Measurements from ENCODE around the gene SCML2. TPM values are rescaled to one million over a fixed set of nuclear protein-coding genes. Genes with fewer than 3 reads are reported as not detected.
A peak's percentile ranks its signal among the peaks of the same experiment; 100 is the strongest.
"Not testable (repeated sequence)": the region's sequence is repeated elsewhere in the genome, so short reads cannot be mapped to it uniquely, and the experiment has no call there.

SCML2 gene
- total RNA-seq, 1 donor from 2014 or later = 0.79 TPM

DNA sequence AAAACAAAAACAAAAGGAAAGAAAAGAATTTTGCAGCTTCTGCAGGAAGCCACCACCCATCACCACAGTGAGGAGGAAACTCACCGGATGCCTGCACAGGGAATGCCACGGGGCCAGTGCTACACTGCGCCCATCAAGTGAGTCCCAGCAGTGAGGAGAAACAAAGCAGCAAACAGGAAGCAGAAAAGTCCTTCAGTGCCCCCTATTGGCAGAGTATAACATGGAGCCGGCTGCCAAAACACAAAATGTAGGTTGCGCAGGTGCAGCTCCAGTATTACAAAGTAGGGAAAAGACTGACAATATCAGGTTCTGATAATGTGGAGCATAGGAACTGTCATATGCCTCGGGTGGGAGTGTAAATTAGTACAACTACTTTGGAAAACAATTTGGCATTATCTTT, 23.3 kb upstream of the SCML2 start:
- Histone ChIP-seq H3K4me3 (ENCODE audit: low read depth, low read length) (no peak overlapping the region), H3K36me3 (ENCODE audit: control insufficient read depth, insufficient read depth, low read length) (no peaks in the 10 kb centered on the region), H3K27me3 (ENCODE audit: control insufficient read depth, insufficient read depth, low read length) (no peaks in the 10 kb centered on the region)
- peak; percentile 3 for DNase-seq (ENCODE audit: low read depth)
- FAIRE-seq = no peak
- TF ChIP-seq, protein P1, sequence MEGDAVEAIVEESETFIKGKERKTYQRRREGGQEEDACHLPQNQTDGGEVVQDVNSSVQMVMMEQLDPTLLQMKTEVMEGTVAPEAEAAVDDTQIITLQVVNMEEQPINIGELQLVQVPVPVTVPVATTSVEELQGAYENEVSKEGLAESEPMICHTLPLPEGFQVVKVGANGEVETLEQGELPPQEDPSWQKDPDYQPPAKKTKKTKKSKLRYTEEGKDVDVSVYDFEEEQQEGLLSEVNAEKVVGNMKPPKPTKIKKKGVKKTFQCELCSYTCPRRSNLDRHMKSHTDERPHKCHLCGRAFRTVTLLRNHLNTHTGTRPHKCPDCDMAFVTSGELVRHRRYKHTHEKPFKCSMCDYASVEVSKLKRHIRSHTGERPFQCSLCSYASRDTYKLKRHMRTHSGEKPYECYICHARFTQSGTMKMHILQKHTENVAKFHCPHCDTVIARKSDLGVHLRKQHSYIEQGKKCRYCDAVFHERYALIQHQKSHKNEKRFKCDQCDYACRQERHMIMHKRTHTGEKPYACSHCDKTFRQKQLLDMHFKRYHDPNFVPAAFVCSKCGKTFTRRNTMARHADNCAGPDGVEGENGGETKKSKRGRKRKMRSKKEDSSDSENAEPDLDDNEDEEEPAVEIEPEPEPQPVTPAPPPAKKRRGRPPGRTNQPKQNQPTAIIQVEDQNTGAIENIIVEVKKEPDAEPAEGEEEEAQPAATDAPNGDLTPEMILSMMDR (IDR thresholded peaks at IDR 0.05; ENCODE audit: insufficient read depth, low read length, severe bottlenecking) = peak; percentile 30

DNA sequence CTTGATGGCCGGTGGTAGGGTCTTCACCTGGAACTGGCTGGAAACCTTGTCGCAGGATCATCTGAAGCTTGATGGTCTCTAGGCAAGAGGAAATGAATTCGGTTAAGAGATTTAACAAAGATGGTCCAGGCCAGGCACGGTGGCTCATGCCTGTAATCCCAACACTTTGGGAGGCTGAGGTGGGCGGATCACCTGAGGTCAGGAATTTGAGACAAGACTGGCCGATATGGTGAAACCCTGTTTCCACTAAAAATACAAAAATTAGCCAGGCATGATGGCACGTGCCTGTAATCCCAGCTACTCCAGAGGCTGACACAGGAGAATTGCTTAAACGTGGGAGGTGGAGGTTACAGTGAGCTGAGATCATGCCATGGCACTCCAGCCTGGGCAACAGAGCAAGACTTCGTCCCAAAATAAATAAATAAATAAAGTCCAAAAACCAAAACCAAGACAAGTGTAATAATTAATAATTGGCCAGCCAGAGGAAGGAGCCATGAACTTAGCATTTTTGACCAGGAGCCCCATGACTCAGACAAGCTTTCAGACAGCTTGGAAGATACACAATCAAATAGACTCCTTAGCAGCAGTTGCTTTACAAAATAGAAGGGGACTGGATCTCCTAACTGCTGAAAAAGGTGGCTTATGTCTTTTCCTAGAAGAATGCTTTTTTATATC, 20.8 kb upstream of the SCML2 start:
- not testable (repeated sequence) for FAIRE-seq; H3K4me3 ChIP-seq (ENCODE audit: low read depth, low read length); H3K36me3 ChIP-seq (ENCODE audit: control insufficient read depth, insufficient read depth, low read length); DNase-seq (ENCODE audit: low read depth); H3K27me3 ChIP-seq (ENCODE audit: control insufficient read depth, insufficient read depth, low read length)

DNA sequence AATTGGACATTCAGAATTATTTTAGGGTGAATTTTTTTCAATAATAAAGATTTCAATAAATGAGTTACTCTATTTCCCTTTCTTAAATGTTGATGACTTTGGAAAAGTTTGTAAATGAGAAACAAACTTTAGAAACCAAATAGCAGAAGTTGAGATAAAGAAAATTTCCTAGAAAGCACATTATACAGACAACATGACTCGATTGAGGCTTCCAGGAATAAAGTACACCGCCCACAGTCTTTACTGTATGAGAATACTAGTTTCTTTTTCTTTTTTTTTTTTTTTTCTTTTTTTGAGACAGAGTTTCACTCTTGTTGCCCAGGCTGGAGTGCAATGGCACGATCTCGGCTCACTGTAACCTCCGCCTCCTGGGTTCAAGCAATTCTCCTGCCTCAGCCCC, 14.6 kb upstream of the SCML2 start:
- not testable (repeated sequence) for FAIRE-seq; DNase-seq (ENCODE audit: low read depth); H3K4me3 ChIP-seq (ENCODE audit: low read depth, low read length); H3K36me3 ChIP-seq (ENCODE audit: control insufficient read depth, insufficient read depth, low read length); H3K27me3 ChIP-seq (ENCODE audit: control insufficient read depth, insufficient read depth, low read length)

DNA sequence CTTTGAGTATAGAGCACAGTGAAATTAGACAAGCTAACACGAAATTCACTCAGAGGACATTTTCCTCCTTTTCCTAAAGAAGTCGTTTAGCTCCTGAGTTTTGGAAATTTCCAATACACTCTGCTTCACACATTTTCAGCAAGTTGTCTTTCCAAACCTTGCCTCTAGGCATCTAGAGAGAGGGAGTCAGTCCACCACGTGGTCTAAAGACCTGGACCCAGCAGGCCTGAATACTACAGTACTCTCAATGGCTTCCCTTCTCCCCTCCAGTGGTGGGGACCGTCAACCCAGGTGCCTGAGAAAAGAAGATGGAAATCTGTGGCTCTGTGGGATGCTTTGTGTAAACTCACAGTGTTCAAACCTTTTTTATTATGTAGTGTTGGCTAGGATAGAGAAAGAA, 13.9 kb upstream of the SCML2 start:
- TF ChIP-seq, protein P1 (IDR thresholded peaks at IDR 0.05; ENCODE audit: insufficient read depth, low read length, severe bottlenecking) = no peak
- no peaks in the 10 kb centered on the region for H3K27me3 ChIP-seq (ENCODE audit: control insufficient read depth, insufficient read depth, low read length)
- no peak overlapping the region for H3K4me3 ChIP-seq (ENCODE audit: low read depth, low read length)
- DNase-seq (ENCODE audit: low read depth) = no peak
- no peak for FAIRE-seq
- H3K36me3 ChIP-seq (ENCODE audit: control insufficient read depth, insufficient read depth, low read length) = no peaks in the 10 kb centered on the region

DNA sequence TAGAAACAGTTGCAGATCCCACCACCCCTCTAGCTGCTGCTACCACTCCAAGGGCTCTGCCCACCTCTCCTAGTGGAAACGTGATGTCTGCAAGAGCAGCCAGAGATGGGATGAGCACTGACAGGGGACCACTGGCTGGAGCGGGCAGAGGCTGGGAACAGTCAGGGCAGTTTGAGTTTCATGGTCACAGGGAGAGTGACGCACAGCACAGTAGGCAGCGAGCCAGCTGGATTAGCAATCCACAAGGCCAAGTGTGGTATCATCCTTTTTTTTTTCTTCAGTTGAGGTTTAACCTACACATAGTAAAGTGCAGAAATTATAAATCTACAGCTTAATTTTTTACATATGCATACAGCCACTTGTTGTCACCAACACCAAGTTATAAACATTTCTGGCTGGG, 6.4 kb upstream of the SCML2 start:
- Histone ChIP-seq H3K36me3 (ENCODE audit: control insufficient read depth, insufficient read depth, low read length) (no peaks in the 10 kb centered on the region), H3K27me3 (ENCODE audit: control insufficient read depth, insufficient read depth, low read length) (no peaks in the 10 kb centered on the region), H3K4me3 (ENCODE audit: low read depth, low read length) (no peak overlapping the region)
- TF ChIP-seq, protein P1 (IDR thresholded peaks at IDR 0.05; ENCODE audit: insufficient read depth, low read length, severe bottlenecking) = no peak
- DNase-seq (ENCODE audit: low read depth) (no peak), FAIRE-seq (no peak)

DNA sequence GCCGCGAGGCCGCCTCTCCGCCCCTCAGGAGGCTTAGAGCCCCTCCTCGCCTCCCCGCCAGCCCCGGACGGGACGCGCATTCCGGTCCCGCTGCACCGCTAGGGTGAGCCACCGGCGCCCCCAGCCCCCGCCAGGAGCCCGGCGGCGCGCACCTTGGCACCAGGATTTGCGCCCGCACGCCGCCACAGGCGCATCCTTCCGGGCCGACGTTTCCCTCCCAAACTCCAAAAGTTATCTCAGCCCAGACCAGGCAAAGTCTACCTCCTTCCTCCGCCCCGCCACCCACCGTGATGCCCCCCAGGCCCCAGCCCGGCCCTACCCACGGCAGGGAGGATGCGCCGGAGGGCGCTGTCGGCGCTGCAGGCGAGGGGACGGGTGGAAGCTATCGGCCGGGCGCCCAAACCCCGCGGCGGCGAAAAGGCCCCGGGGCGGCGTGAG, 538 bp downstream of the SCML2 start:
- Histone ChIP-seq H3K36me3 (ENCODE audit: control insufficient read depth, insufficient read depth, low read length) (no peaks in the 10 kb centered on the region), H3K4me3 (ENCODE audit: low read depth, low read length) (peak overlapping the region; percentile 46), H3K27me3 (ENCODE audit: control insufficient read depth, insufficient read depth, low read length) (peaks cover 6% of the 10 kb centered on the region)
- no peak for DNase-seq (ENCODE audit: low read depth)
- FAIRE-seq = no peak
- TF ChIP-seq, protein P1 (IDR thresholded peaks at IDR 0.05; ENCODE audit: insufficient read depth, low read length, severe bottlenecking) = no peak

DNA sequence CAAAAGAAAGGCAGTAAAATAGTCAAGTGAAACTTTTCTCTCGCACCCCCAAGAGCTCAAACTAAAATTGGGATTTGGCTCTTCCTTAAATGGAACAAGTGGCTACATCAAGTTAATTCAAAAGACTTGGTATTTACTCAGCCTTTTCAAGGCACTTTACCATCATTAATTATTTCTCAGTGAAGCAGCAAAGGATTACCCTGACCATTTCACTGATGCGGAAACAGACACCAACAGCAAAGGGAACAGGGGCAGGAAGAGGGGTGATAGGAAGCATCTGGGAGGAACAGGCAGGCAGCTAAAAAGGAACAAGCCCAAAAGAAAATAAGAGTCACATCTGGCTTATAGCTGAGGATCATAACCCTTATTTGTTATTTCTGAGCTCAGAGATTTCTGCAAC, 2.7 kb downstream of the SCML2 start:
- TF ChIP-seq, protein P1 (IDR thresholded peaks at IDR 0.05; ENCODE audit: insufficient read depth, low read length, severe bottlenecking) = no peak
- peaks cover 6% of the 10 kb centered on the region for H3K27me3 ChIP-seq (ENCODE audit: control insufficient read depth, insufficient read depth, low read length)
- DNase-seq (ENCODE audit: low read depth) (no peak), FAIRE-seq (no peak)
- H3K36me3 ChIP-seq (ENCODE audit: control insufficient read depth, insufficient read depth, low read length) = no peaks in the 10 kb centered on the region
- no peak overlapping the region for H3K4me3 ChIP-seq (ENCODE audit: low read depth, low read length)
